NCI-H1105 (cell line): Measurements from ENCODE around the gene SPECC1.
A peak's percentile ranks its signal among the peaks of the same experiment; 100 is the strongest.
"Not testable (repeated sequence)": the region's sequence is repeated elsewhere in the genome, so short reads cannot be mapped to it uniquely, and the experiment has no call there.

ENCODE experiments used
- DNase-seq: peaks from one replicate; lab custom pipeline; 2025; lab: John Stamatoyannopoulos, UW

Gene SPECC1

GRCh38 chr17:20010099-20010863 is 1.1 kb downstream of the SPECC1 start:
- peak; percentile 65 for DNase-seq

- DNase-seq, result no peak
These were observed 1.8 kb downstream of the SPECC1 start for GRCh38 chr17:20010936-20011335.

- DNase-seq, result no peak
These were observed 2.9 kb downstream of the SPECC1 start for GRCh38 chr17:20012017-20012536.

- not testable (repeated sequence) for DNase-seq
These were observed 7.4 kb downstream of the SPECC1 start for GRCh38 chr17:20016475-20016992.

- no peak for DNase-seq
These were observed 13.5 kb downstream of the SPECC1 start for GRCh38 chr17:20022701-20023100.

- DNase-seq, result no peak
These were observed 17.8 kb downstream of the SPECC1 start for GRCh38 chr17:20026960-20027359.

GRCh38 chr17:20028443-20028842 is 19.3 kb downstream of the SPECC1 start:
- DNase-seq, result no peak

GRCh38 chr17:20032636-20033035 is 23.5 kb downstream of the SPECC1 start:
- DNase-seq, result no peak

GRCh38 chr17:20033415-20033814 is 24.3 kb downstream of the SPECC1 start:
- DNase-seq, result no peak

GRCh38 chr17:20035501-20035900 is 26.3 kb downstream of the SPECC1 start:
- no peak for DNase-seq

- DNase-seq, result not testable (repeated sequence)
These were observed 28.1 kb downstream of the SPECC1 start for GRCh38 chr17:20037286-20037685.

GRCh38 chr17:20039037-20039436 is 29.9 kb downstream of the SPECC1 start:
- no peak for DNase-seq

- no peak for DNase-seq
These were observed 31.1 kb downstream of the SPECC1 start for GRCh38 chr17:20040216-20040615.

GRCh38 chr17:20043021-20043420 is 33.9 kb downstream of the SPECC1 start:
- DNase-seq, result no peak

GRCh38 chr17:20045476-20045875 is 36.3 kb downstream of the SPECC1 start:
- no peak for DNase-seq

- DNase-seq, result no peak
These were observed 37.5 kb downstream of the SPECC1 start for GRCh38 chr17:20046629-20047028.

- DNase-seq, result no peak
These were observed 42.5 kb downstream of the SPECC1 start for GRCh38 chr17:20051624-20052023.

GRCh38 chr17:20053361-20053964 is 44.3 kb downstream of the SPECC1 start:
- DNase-seq, result no peak

- no peak for DNase-seq
These were observed 50.6 kb downstream of the SPECC1 start for GRCh38 chr17:20059728-20060188.

- no peak for DNase-seq
These were observed 54.8 kb downstream of the SPECC1 start for GRCh38 chr17:20063665-20064648.

- no peak for DNase-seq
These were observed 57.1 kb downstream of the SPECC1 start for GRCh38 chr17:20066253-20066652.

GRCh38 chr17:20067711-20068110 is 58.6 kb downstream of the SPECC1 start:
- no peak for DNase-seq
